HG03095 (cell line): Measurements from ENCODE around the gene CWC22.
A peak's percentile ranks its signal among the peaks of the same experiment; 100 is the strongest.
"Not testable (repeated sequence)": the region's sequence is repeated elsewhere in the genome, so short reads cannot be mapped to it uniquely, and the experiment has no call there.

Source experiments
- ATAC-seq: cut with Tn5 transposase; IDR thresholded peaks from one replicate; pipeline ENCODE4 v1.9.1; 2021; ENCODE audit warnings: moderate library complexity; ENCODE audit not compliant: unreplicated experiment

Gene CWC22

GRCh38 chr2:179952658-179953057, 54.4 kb downstream of the CWC22 start:
- peak; percentile 60 for ATAC-seq

GRCh38 chr2:179951680-179952079, 55.4 kb downstream of the CWC22 start:
- peak; percentile 76 for ATAC-seq

GRCh38 chr2:179950391-179950790, 56.7 kb downstream of the CWC22 start:
- no peak for ATAC-seq

- ATAC-seq, result no peak
Observed at GRCh38 chr2:179949438-179949837, 57.7 kb downstream of the CWC22 start.

- ATAC-seq, result no peak
Observed at GRCh38 chr2:179948058-179948457, 59.0 kb downstream of the CWC22 start.

GRCh38 chr2:179946810-179947615, 60.1 kb downstream of the CWC22 start:
- no peak for ATAC-seq

- no peak for ATAC-seq
Observed at GRCh38 chr2:179946346-179946745, 60.8 kb downstream of the CWC22 start.

GRCh38 chr2:179939259-179939658, 67.8 kb downstream of the CWC22 start:
- no peak for ATAC-seq

GRCh38 chr2:179938026-179938425, 69.1 kb downstream of the CWC22 start:
- no peak for ATAC-seq

- ATAC-seq, result no peak
Observed at GRCh38 chr2:179936654-179937053, 70.4 kb downstream of the CWC22 start.

- no peak for ATAC-seq
Observed at GRCh38 chr2:179936141-179936540, 71.0 kb downstream of the CWC22 start.

- ATAC-seq, result no peak
Observed at GRCh38 chr2:179932786-179933185, 74.3 kb downstream of the CWC22 start.

- ATAC-seq, result no peak
Observed at GRCh38 chr2:179931502-179931901, 75.6 kb downstream of the CWC22 start.

- ATAC-seq, result not testable (repeated sequence)
Observed at GRCh38 chr2:179929997-179930396, 77.1 kb downstream of the CWC22 start.

GRCh38 chr2:179927041-179927440, 80.1 kb downstream of the CWC22 start:
- ATAC-seq, result no peak

- no peak for ATAC-seq
Observed at GRCh38 chr2:179925713-179926112, 81.4 kb downstream of the CWC22 start.

GRCh38 chr2:179917272-179917671, 89.8 kb downstream of the CWC22 start:
- ATAC-seq, result no peak

GRCh38 chr2:179915395-179915992, 91.6 kb downstream of the CWC22 start:
- ATAC-seq, result no peak

GRCh38 chr2:179913809-179914208, 93.3 kb downstream of the CWC22 start:
- no peak for ATAC-seq

- ATAC-seq, result no peak
Observed at GRCh38 chr2:179911569-179911968, 95.5 kb downstream of the CWC22 start.

- no peak for ATAC-seq
Observed at GRCh38 chr2:179910735-179911113, 96.4 kb downstream of the CWC22 start.
